A549 treated with AZD2906 at 1 μM for 4 hours (cell line): ENCODE results near the gene POM121C. TPM values are rescaled to one million over a fixed set of nuclear protein-coding genes. Genes with fewer than 3 reads are reported as not detected.

Experiments used
- total RNA-seq: library from RNA; stranded (reverse); fragments of 200-300 nt; extraction: Qiagen RNA extraction; gene quantifications from 5 replicates; pipeline ENCODE4 v1.2.3, GENCODE V29; 2022

Gene POM121C
- 32.9 to 39.6 TPM (median 37.1 TPM) in 5 replicates for total RNA-seq

GRCh38 chr7:75485979-75486643 is at the start of gene POM121C:
Gene POM121C, minus strand, starts transcription at chr7:75486299. Its CDS starts 44,803 bp downstream, at chr7:75441496.

GRCh38 chr7:75492020-75492419 is 5.9 kb upstream of the POM121C start, which contains the start of gene SPDYE5:
Gene SPDYE5, plus strand, starts transcription at chr7:75492320. Its CDS starts 1,728 bp downstream, at chr7:75494048.

DNA sequence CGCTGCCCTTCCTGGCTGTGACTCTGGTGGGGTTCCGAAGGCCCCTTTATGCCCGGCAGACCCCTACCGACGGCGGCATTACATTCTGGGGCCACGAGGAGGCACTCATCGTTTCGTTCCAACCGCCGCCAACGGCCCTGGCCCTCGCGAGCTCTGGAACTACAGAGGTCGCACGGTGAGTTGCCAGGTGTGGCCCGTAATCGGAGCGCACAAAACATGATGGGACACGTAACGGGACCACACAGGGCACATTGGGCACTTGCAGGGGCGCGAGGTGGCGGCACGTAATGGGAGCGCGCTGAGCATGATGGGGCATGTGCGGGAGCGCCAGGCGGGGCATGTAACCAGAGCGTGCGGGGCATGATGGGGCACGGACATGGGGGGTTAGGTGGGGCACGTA is 90.8 kb downstream of the POM121C start, which contains the start of gene TRIM73:
Gene TRIM73, plus strand, starts transcription at position 301 of the 400 bp plus-strand sequence. CDS start 3,305 bp downstream, outside the sequence.

Other genes starting within 250 kb of the POM121C start
- gene TRIM73, start 90.7 kb downstream of the POM121C start, total RNA-seq = 1.3 to 1.8 TPM (median 1.6 TPM) in 5 replicates
- gene SPDYE5, start 6.0 kb upstream of the POM121C start, total RNA-seq = not detected in 5 replicates